Panc1 (cell line): ENCODE data around the gene STARD8. TPM values are rescaled to one million over a fixed set of nuclear protein-coding genes. Genes with fewer than 3 reads are reported as not detected.
"Not testable (repeated sequence)": the region's sequence is repeated elsewhere in the genome, so short reads cannot be mapped to it uniquely, and the experiment has no call there.

Source experiments
- ATAC-seq: fragments of 200-7000 bp; cut with Tn5 transposase; 2 replicates; pipeline ENCODE4 v1.9.1; 2020; ENCODE audit warnings: mild to moderate bottlenecking, moderate library complexity
- BruUV-seq: library from RNA; stranded (reverse); fragments of 400-500 nt; replicated peaks from 2 replicates; lab custom pipeline; 2021; lab: Mats Ljungman, UMichigan
- CTCF ChIA-PET: fragments of 300-600 bp; sonication (Branson Sonifier 250); formaldehyde crosslinking; loops from one replicate; lab custom pipeline; 2022; ENCODE audit warnings: antibody characterized with exemption; lab: Charles Lee
- POLR2A ChIA-PET: fragments of 300-600 bp; sonication (Branson Sonifier 250); formaldehyde crosslinking; loops from one replicate; lab custom pipeline; 2022; ENCODE audit warnings: antibody characterized with exemption; lab: Charles Lee
- DNase-seq: peaks from one replicate; pipeline ENCODE4 v3.0.0-alpha.2; 2010; ENCODE audit warnings: low read depth, low spot score
- H3K27ac ChIP-seq: 2 replicates; pipeline ENCODE4 v1.5.1; 2011; ENCODE audit warnings: mild to moderate bottlenecking, low read length, inconsistent platforms
- H3K27me3 ChIP-seq: fragments of 200-500 bp; sonication (Bioruptor generic); 2 replicates; pipeline ENCODE4 v1.6.0; 2014; ENCODE audit warnings: low read length, inconsistent platforms; ENCODE audit not compliant: control insufficient read depth, insufficient read depth
- H3K36me3 ChIP-seq: fragments of 200-500 bp; sonication (Bioruptor generic); 2 replicates; pipeline ENCODE4 v1.5.1; 2014; ENCODE audit warnings: inconsistent platforms, mild to moderate bottlenecking, low read length, moderate library complexity; ENCODE audit not compliant: control insufficient read depth, insufficient read depth
- H3K4me1 ChIP-seq: 2 replicates; pipeline ENCODE4 v1.5.1; 2011; ENCODE audit warnings: inconsistent platforms, mild to moderate bottlenecking, low read length, moderate library complexity; ENCODE audit not compliant: control insufficient read depth, insufficient read depth
- H3K4me3 ChIP-seq, 2 experiments: 2 replicates each; pipeline ENCODE4 v1.5.1; 2011 to 2012; ENCODE audit warnings: low read depth in 2 of 2, low read length in 2 of 2, mild to moderate bottlenecking in 2 of 2, inconsistent platforms in 1 of 2, moderate library complexity in 1 of 2
- H3K9me3 ChIP-seq: fragments of 200-500 bp; sonication (Bioruptor generic); 2 replicates; pipeline ENCODE4 v1.5.1; 2014; ENCODE audit warnings: low read depth, mild to moderate bottlenecking, inconsistent platforms, low read length, moderate library complexity; ENCODE audit not compliant: control insufficient read depth, insufficient read depth
- POLR2AphosphoS5 ChIP-seq: IDR thresholded peaks from 2 replicates; pipeline ENCODE4 v1.6.1; 2012; ENCODE audit warnings: mild to moderate bottlenecking, low read depth, low read length, moderate library complexity
- SIN3A ChIP-seq: IDR thresholded peaks from 2 replicates; pipeline ENCODE4 v1.6.1; 2012; ENCODE audit warnings: low read depth, mild to moderate bottlenecking, low read length, moderate library complexity, borderline replicate concordance; ENCODE audit not compliant: insufficient read depth
- TCF7L2 ChIP-seq: IDR thresholded peaks from 2 replicates; pipeline ENCODE4 v1.6.1; 2011; ENCODE audit warnings: mild to moderate bottlenecking, low read depth, low read length, inconsistent platforms
- in situ Hi-C: cut with HindIII; loops from 2 replicates; pipeline ENCODE4 v1.10.0; 2016; ENCODE audit warnings: low sequenced_read_pairs, low pct_unique_long_range_greater_than_20kb
- intact Hi-C: fragments of 100-400 bp; cut with micrococcal nuclease; formaldehyde crosslinking; loops from one replicate; pipeline ENCODE4 v1.10.0; 2022; ENCODE audit not compliant: unreplicated experiment
- total RNA-seq: library from RNA; stranded (reverse); gene quantifications from one replicate; pipeline ENCODE4 v1.2.1, GENCODE V29; 2021; ENCODE audit not compliant: unreplicated experiment
- TF ChIP-seq, protein P1 (sequence below): fragments of 450-650 bp; IDR thresholded peaks from 2 replicates; pipeline ENCODE4 v1.5.1; 2017; ENCODE audit warnings: mild to moderate bottlenecking
- TF ChIP-seq, protein P2 (sequence below), 2 experiments: IDR thresholded peaks; 2 replicates each; pipeline ENCODE4 v1.6.1; 2011 to 2012; ENCODE audit warnings: low read depth in 2 of 2, control low read depth in 1 of 2, low read length in 1 of 2, mild to moderate bottlenecking in 1 of 2, moderate library complexity in 1 of 2; ENCODE audit not compliant: insufficient read depth in 1 of 2

The STARD8 gene
- total RNA-seq, 1 experiment from 2014 or later, result 4.6 TPM

DNA sequence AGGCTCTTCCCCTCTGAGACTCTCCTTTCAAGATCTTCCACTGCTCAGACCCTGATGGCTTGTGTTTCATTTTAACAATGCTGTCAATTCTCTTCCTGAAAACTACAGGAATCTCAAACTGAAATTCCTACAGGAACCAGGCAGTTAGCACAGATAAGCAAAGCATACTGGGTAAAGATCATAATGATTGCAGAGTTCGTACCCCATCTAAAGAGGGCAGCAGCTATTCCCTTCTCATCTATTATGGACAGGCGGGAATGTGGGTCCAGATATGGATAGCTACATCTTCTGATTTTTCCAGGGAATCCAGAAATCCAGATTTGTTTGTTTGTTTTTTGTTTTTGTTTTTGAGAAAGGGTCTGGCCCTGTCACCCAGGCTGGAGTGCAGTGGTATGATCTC is 83.8 kb downstream of the STARD8 start:
- intact Hi-C loops, result no loop called here

DNA sequence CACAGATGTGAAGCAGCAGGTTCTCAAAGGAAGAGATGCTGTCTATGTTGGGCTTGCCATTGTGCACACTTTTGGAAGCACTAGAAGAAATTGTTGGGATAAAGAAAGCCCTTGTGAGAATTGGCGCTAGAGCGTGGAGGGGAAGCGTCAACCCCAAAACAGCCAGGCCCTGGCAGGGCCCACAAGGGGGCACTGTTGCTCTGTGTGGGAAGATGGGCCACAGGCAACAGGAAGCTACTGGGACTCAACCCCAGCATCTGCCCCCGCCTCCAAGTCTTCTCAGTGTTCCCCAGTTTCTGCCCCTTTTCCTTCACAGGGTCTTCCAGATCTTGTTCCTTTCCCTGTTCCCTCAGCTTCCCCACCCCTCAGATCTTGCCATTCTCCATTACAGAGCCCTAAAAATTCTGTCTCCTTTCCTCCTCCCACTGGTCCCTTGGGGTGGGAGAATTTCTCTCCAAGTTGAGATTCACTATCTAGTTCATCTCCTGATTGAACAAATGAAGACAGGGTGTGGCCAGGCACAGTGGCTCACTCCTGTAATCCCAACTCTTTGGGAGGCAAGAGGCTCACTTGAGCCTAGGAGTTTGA is 85.5 kb downstream of the STARD8 start:
- in situ Hi-C loops, result no loop called here
- BruUV-seq, result no TSS peak

More for the DNA sequence above, 83.8 kb downstream of the STARD8 start:
- Histone ChIP-seq H3K36me3 (no peaks in the 10 kb centered on the region), H3K4me1 (no peaks in the 10 kb centered on the region), H3K9me3 (no peaks in the 10 kb centered on the region), H3K27ac (no peak overlapping the region), H3K27me3 (0 out of 2 replicates have a peak, but pooled peaks cover 2% of the 10 kb centered on the region), H3K4me3 (no peak overlapping the region)
- TF ChIP-seq POLR2AphosphoS5, result no peak
- in situ Hi-C loops, result no loop called here
- DNase-seq, result no peak
- ChIA-PET POLR2A (no interaction called here), CTCF (interaction anchor here (0.8 kb wide), 1 partner anchor 78 kb away, joined by 3 read pairs; no protein-coding TSS in a partner anchor)
- BruUV-seq, result no TSS peak
- ATAC-seq, result no peak

DNA sequence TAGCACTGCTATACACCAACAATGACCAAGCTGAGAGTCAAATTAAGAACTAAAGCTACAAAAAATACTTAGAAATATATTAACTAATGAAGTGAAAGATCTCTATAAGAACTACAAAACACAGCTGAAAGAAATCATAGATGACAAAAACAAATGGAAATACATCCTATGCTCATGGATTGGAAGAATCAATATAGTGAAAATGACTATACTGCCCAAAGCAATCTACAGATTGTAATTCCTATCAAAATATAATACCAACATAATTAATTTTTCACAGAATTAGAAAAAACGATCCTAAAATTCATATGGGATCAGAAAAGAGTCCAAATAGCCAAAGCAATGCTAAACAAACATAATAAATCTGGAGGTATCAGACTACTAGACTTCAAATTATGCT is 87.8 kb downstream of the STARD8 start:
- no peaks in the 10 kb centered on the region for H3K36me3 ChIP-seq
- TF ChIP-seq TCF7L2 (no peak), SIN3A (no peak), POLR2AphosphoS5 (no peak)
- TF ChIP-seq, protein P1, sequence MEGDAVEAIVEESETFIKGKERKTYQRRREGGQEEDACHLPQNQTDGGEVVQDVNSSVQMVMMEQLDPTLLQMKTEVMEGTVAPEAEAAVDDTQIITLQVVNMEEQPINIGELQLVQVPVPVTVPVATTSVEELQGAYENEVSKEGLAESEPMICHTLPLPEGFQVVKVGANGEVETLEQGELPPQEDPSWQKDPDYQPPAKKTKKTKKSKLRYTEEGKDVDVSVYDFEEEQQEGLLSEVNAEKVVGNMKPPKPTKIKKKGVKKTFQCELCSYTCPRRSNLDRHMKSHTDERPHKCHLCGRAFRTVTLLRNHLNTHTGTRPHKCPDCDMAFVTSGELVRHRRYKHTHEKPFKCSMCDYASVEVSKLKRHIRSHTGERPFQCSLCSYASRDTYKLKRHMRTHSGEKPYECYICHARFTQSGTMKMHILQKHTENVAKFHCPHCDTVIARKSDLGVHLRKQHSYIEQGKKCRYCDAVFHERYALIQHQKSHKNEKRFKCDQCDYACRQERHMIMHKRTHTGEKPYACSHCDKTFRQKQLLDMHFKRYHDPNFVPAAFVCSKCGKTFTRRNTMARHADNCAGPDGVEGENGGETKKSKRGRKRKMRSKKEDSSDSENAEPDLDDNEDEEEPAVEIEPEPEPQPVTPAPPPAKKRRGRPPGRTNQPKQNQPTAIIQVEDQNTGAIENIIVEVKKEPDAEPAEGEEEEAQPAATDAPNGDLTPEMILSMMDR, result no peak
- TF ChIP-seq, protein P2, sequence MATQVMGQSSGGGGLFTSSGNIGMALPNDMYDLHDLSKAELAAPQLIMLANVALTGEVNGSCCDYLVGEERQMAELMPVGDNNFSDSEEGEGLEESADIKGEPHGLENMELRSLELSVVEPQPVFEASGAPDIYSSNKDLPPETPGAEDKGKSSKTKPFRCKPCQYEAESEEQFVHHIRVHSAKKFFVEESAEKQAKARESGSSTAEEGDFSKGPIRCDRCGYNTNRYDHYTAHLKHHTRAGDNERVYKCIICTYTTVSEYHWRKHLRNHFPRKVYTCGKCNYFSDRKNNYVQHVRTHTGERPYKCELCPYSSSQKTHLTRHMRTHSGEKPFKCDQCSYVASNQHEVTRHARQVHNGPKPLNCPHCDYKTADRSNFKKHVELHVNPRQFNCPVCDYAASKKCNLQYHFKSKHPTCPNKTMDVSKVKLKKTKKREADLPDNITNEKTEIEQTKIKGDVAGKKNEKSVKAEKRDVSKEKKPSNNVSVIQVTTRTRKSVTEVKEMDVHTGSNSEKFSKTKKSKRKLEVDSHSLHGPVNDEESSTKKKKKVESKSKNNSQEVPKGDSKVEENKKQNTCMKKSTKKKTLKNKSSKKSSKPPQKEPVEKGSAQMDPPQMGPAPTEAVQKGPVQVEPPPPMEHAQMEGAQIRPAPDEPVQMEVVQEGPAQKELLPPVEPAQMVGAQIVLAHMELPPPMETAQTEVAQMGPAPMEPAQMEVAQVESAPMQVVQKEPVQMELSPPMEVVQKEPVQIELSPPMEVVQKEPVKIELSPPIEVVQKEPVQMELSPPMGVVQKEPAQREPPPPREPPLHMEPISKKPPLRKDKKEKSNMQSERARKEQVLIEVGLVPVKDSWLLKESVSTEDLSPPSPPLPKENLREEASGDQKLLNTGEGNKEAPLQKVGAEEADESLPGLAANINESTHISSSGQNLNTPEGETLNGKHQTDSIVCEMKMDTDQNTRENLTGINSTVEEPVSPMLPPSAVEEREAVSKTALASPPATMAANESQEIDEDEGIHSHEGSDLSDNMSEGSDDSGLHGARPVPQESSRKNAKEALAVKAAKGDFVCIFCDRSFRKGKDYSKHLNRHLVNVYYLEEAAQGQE (IDR thresholded peaks at IDR 0.05; ENCODE audit: insufficient read depth in 1 of 2, low read depth in 2 of 2, low read length in 1 of 2), result no peak
- H3K4me3 ChIP-seq, result no peak overlapping the region
- ChIA-PET POLR2A (no interaction called here), CTCF (no interaction called here)
- no peaks in the 10 kb centered on the region for H3K9me3 ChIP-seq
- 0 out of 2 replicates have a peak, but pooled peaks cover 2% of the 10 kb centered on the region for H3K27me3 ChIP-seq
- intact Hi-C loops (no loop called here), in situ Hi-C loops (no loop called here)
- DNase-seq, result no peak
- no peaks in the 10 kb centered on the region for H3K4me1 ChIP-seq
- H3K27ac ChIP-seq, result no peak overlapping the region
- no peak for ATAC-seq
- BruUV-seq, result no TSS peak

More for the DNA sequence above, 85.5 kb downstream of the STARD8 start:
- Histone ChIP-seq H3K36me3 (no peaks in the 10 kb centered on the region), H3K4me3 (no peak overlapping the region), H3K4me1 (no peaks in the 10 kb centered on the region), H3K9me3 (no peaks in the 10 kb centered on the region), H3K27me3 (0 out of 2 replicates have a peak, but pooled peaks cover 2% of the 10 kb centered on the region), H3K27ac (no peak overlapping the region)
- ATAC-seq (peak; percentile 95), DNase-seq (no peak)
- intact Hi-C loops, result no loop called here
- POLR2A ChIA-PET, result no interaction called here
- no peak for TF ChIP-seq POLR2AphosphoS5
- TF ChIP-seq TCF7L2, result no peak
- TF ChIP-seq, protein P1, result peak; percentile 85
- CTCF ChIA-PET, result interaction anchor here (0.6 to 1.2 kb wide), 6 partner anchors 15 to 487 kb away, joined by 3 to 20 read pairs (median 4); no protein-coding TSS in a partner anchor

DNA sequence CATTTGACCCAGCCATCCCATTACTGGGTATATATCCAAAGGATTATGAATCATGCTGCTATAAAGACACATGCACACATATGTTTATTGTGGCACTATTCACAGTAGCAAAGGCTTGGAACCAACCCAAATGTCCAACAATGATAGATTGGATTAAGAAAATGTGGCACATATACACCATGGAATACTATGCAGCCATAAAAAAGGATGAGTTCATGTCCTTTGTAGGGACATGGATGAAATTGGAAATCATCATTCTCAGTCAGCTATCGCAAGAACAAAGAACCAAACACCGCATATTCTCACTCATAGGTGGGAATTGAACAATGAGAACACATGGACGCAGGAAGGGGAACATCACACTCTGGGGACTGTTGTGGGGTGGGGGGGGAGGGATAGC is 94.4 kb downstream of the STARD8 start:
- POLR2A ChIA-PET, ATAC-seq: not testable (repeated sequence)

More for the DNA sequence above, 94.4 kb downstream of the STARD8 start:
- H3K27ac ChIP-seq, H3K9me3 ChIP-seq, H3K27me3 ChIP-seq, H3K36me3 ChIP-seq, DNase-seq, H3K4me3 ChIP-seq, intact Hi-C loops, H3K4me1 ChIP-seq, BruUV-seq, in situ Hi-C loops, CTCF ChIA-PET: not testable (repeated sequence)
